ENCODE measurements around the gene PBX2. TPM values are rescaled to one million over a fixed set of nuclear protein-coding genes. Genes with fewer than 3 reads are reported as not detected.
A peak's percentile ranks its signal among the peaks of the same experiment; 100 is the strongest.

The PBX2 gene
- total RNA-seq, 1 donor from 2014 or later, result 11.8 TPM

DNA sequence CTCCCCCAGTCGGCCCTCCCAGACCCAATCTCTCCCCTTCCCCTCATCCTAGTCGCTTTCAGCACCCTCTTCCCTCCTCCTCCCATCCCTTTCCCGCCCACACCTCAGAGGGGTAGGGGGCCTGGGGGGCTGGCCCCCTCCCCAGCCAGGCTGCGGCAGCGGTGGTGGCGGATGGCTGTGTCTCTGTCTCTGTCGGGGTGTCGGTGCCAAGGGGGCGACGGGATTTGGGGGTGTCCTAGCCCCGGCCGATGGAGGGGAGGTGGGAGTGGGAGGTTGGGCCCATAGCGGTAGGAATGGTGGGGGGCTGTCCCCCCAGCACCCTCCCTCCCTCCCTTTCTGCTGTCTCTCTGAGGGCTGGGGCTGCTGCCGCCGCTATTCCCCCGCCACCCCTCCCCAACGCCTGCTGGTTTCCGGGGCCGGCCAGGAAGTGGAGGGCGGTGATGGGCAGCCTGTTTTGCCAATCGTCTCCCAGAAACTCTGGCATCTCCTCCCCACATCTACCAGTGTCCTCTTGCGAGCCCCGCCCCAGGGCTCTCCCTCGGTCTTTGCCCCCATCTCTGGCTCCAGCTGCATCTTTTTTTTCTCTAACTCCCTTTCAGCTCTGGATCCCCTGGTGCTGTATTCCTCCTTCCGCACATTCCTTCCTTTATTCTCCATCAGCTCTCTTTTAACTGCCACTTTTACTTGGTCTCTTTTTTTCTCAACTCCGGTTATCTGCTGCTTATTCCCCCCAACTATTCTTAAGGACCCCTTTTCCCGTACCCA is 14.1 kb downstream of the PBX2 start, which contains the start of gene AGPAT1:
Gene AGPAT1 (minus strand): TSS at position 374 of the 765 bp plus-strand sequence. CDS start 4,588 bp downstream, outside the sequence.
- FAIRE-seq (no peak), DNase-seq (ENCODE audit: low spot score in 2 of 2) (peak; percentile 89 to 97)

DNA sequence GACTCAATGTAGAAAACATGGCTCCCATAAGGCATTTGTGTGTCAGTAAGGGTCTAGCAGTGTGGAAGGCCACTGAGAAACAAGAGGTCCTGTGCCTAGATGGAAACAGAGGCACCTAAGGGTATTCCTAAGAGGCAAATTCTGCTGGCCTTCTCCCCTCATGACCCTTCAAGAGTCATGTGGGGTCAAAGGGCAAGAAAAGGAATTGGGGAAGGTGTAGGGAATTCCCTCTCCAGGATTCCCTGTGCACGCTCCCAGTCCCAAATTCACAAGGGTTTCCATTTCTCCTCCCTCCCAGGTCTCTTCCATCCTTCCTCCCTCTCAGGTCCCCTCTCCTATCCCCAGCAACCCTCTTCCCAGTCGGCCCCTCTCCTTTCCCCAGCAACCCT is 14.7 kb downstream of the PBX2 start:
- FAIRE-seq, result no peak
- no peak for DNase-seq (ENCODE audit: low spot score in 2 of 2)

DNA sequence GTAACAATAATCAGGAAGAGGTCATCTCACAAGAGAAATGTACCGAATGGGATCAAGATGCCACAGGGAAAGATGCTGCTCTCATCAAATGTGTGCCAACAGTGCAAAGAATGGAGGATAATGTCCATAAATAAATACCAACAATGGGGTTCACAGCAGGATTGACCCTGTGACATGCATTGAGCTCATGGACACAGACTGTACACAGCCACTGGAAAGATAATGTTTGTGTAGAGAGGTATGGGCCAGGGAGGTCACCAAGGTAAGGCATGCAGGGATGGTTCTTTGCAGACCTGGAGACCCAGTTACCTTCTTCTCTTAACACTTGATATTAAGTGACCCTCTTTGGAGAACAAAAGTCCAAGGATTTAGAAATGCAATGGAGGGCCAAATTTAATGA is 15.6 kb downstream of the PBX2 start:
- no peak for DNase-seq (ENCODE audit: low spot score in 2 of 2)
- no peak for FAIRE-seq

- FAIRE-seq, result no peak
- DNase-seq (ENCODE audit: low spot score in 2 of 2), result no peak
These were observed 16.8 kb downstream of the PBX2 start for GRCh38 chr6:32173051-32173727.

- no peak for FAIRE-seq
- no peak for DNase-seq (ENCODE audit: low spot score in 2 of 2)
These were observed 18.8 kb downstream of the PBX2 start for GRCh38 chr6:32171234-32171633.

DNA sequence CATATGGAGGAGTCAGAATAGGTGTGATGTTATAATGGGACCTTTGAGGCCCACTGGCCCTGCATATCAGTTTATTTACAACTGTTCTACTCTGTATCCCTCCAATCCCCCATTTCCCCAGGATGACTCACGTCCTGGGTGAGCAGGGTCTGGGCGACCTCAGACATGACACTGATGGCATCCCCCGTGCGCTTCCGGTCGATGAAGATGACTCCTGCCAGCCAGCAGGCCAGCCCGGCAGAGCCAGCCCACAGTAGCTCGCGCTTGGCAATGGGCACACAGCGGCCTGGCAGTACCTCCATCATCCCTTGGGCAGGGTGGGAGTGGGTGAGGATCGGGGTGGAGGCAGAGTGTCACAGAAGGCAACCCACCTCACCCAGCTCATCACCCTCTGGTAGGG is 19.7 kb downstream of the PBX2 start:
- FAIRE-seq, result no peak
- DNase-seq (ENCODE audit: low spot score in 2 of 2), result no peak

DNA sequence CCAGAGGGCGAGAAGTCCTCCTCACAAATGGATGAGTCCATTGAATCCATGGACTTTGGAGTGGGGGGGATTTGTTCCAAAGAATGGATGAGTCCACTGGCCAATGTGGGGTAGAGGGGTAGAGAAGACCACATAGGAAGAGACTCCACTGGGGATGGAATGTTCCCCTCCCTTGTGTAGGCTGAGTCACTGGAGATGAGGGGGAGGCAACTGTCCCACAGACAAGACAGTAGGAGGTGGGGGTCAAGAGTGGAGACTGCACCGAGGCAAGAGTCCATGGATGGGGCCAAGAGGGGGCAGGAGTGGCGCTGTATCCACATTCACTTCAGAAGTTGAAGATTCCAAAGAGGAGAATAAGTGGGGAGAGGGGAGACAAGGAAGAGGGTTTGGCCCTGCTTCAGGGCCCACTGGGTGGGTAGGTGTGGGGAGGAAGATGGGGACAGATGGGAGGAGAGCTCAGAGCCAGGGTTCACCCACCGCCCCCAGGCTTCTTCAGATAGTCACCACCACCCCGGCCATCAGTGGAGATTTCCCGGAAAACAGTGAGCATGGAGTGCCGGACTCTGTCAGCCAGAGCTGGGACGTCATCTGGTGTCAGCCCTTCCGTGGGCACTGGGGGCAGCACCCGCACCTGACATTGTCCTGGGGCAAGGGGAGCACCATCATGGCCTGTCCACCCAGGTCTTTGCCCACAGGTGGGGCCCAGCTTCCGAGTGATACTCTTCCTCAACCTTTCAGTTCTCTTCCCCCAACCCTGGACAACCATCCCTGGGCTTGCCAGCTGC is 21.0 kb downstream of the PBX2 start:
- no peak for DNase-seq (ENCODE audit: low spot score in 2 of 2)
- FAIRE-seq, result no peak

GRCh38 chr6:32168350-32168749 is 21.7 kb downstream of the PBX2 start:
- no peak for DNase-seq (ENCODE audit: low spot score in 2 of 2)
- FAIRE-seq, result no peak

DNA sequence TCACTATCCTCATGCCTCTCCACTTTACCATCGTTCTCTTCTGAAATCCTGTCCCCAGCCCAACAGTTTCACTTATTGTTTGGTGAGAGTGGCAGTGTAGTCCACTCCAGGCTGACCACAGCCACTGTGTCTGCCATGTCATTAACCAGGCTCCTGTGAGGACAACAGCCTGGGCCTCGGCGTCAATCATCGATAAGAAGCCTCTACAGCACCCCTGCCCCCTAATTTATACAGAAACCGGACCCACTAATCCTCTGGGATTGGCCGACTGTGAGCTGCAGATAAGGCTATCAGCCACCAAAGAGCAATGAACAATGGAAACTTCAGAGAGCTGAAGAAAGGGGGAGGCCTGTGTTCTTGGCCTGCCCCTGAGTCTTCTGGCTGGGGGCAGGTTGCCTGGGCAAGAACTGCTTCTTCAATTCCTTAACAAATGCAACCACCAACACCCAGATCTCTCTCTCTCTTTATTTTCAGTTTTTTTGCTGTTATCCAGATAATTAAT is 22.2 kb downstream of the PBX2 start:
- no peak for DNase-seq (ENCODE audit: low spot score in 2 of 2)
- no peak for FAIRE-seq

- no peak for FAIRE-seq
- no peak for DNase-seq (ENCODE audit: low spot score in 2 of 2)
These were observed 22.7 kb downstream of the PBX2 start for GRCh38 chr6:32167154-32167760.

GRCh38 chr6:32166411-32167061 is 23.5 kb downstream of the PBX2 start:
- DNase-seq (ENCODE audit: low spot score in 2 of 2) (no peak), FAIRE-seq (no peak)

DNA sequence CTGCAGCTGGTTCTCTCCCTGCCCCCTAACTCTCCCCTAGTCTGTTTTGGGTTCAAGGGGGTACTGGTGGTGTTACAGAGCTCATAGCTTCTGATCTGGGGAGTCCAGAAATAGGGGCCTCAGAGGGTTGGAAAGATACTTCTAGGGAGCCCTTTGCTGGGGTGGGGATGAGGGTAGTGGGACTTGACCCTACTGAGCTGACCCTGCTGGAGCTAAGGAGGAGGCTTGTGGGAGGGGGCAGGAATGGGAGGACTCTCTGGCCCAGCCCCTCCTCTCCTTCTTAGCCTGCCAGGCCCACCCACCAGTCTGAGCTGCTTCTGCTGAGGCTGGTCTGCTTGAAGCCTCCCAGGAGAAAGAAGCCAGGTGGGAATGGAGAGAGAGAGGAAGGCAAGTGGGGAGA is 25.7 kb downstream of the PBX2 start, which contains the start of gene EGFL8:
Gene EGFL8 (plus strand): TSS at position 301 of the 400 bp plus-strand sequence. CDS start 1,571 bp downstream, outside the sequence.
- FAIRE-seq (no peak), DNase-seq (ENCODE audit: low spot score in 2 of 2) (no peak)

- no peak for FAIRE-seq
- peak in 1 of 2 donors; percentile 42 for DNase-seq (ENCODE audit: low spot score in 2 of 2)
These were observed 26.3 kb downstream of the PBX2 start for GRCh38 chr6:32163559-32164258.

DNA sequence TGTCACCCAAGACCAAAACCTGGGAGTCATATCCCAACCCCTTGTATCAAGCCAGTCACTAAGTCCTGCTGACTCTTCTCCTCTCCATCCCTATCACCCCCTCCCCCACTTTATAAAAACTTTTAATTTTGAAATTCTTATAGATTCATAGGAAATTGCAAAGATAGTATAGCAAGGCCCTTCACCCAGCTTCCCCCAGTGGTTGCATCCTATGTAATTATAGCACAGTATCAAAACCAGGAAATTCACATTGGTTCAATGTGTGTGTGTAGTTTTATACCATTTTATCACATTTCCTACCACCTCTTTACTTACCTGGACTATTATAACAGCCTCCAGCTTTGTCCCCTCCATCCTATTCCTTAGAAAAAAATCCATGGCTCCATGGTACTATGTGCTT is 31.9 kb downstream of the PBX2 start:
- no peak for FAIRE-seq
- DNase-seq (ENCODE audit: low spot score in 2 of 2), result no peak

GRCh38 chr6:32156891-32157290 is 33.1 kb downstream of the PBX2 start:
- FAIRE-seq (no peak), DNase-seq (ENCODE audit: low spot score in 2 of 2) (no peak)

GRCh38 chr6:32154514-32155161 is 35.4 kb downstream of the PBX2 start:
- DNase-seq (ENCODE audit: low spot score in 2 of 2) (peak; percentile 57 to 65), FAIRE-seq (no peak)

GRCh38 chr6:32153564-32154513 is 36.2 kb downstream of the PBX2 start, which contains the start of gene PPT2:
TSS of gene PPT2 (plus strand) at chr6:32154141. CDS start at chr6:32154595, 454 bp downstream.
- DNase-seq (ENCODE audit: low spot score in 2 of 2) (peak; percentile 84 to 89), FAIRE-seq (no peak)

Data from frontal cortex (tissue), 4 donors.